COLO668 (cell line): Measurements from ENCODE around the gene SERTAD2.

ENCODE experiments used
- DNase-seq: peaks from one replicate; lab custom pipeline; 2025; ENCODE audit not compliant: unreplicated experiment; lab: John Stamatoyannopoulos, UW

SERTAD2 gene

DNA sequence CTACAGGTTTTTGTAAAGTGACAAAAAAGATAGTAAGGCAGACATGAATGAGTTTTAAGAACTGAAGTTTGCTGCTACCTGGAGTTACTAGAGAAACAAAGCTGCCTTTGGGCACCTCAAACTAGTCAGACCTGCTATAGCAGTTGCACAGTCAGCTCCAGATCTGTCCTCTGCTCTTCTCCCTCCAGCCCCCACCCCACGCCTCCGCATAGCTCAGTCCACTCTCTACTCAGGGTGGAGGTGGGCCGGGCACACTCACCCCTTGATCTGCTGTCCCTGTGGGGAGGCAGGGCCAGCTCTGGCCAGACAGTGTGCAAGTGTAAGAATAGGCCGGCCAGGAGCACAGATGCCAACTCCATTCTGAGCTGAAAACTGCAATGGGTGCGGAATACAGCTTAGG is 4.1 kb downstream of the SERTAD2 start:
- DNase-seq = peak; percentile 28

DNA sequence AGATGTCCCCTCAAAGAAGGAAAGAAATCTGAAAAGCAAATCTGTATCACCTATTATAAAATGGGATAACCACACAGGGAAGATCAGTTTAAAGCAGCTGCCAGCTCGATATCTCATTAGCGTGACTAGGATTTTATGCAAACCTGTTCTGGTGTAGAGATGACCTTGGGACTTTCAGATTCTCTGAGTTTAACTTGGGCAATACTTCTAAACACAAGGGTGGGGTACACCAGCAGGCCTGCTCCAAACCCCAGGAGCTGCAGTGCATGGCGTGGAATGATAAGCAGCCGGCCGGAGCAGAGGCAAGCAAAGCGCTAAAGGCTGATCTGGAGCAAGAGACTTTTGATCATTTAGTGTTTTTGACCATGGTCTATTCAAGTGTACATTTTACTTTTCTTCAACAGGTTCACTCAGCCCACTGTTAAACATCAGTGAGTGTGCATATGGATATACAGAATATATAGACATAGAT is 4.7 kb downstream of the SERTAD2 start:
- DNase-seq = peak; percentile 17

DNA sequence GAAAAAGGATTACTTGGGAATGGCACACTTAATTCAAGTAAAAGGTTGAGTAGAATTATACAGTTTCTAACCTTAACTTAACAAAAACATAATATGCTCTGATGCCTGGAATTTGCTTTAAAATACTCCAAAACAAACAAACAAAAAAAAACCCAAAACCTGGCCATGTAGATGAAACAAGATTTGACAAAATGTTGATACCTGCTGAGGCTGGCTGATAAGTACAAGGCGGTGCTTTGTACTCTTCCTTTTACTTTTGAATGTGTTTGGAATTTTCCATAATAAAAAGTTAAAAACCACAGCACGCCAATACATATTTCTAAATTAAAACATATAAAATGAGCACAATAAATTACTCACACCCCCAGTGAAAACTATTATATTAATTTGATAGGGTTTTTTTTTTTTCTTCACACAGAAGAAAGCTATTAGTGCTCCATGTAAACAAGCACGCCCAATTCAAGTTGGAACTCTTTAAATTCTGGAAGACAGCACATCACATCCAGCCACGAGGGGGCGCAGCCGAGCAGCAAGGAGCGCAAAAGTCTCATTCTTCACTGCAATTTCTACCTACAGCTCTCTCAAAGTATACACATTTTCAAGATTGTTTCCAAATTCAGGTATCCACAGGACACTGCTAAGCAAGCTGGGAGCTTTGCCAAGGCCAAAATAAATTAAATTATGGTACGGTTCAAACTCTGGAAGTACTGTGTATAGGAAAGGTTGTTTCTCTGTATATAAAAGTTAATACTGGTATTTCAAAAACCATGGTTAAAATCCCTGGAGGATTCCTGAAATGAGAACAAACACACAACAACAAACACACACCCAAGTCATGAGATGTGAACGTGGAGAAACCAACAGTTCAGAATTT is 7.5 kb downstream of the SERTAD2 start:
- peak; percentile 77 for DNase-seq

DNA sequence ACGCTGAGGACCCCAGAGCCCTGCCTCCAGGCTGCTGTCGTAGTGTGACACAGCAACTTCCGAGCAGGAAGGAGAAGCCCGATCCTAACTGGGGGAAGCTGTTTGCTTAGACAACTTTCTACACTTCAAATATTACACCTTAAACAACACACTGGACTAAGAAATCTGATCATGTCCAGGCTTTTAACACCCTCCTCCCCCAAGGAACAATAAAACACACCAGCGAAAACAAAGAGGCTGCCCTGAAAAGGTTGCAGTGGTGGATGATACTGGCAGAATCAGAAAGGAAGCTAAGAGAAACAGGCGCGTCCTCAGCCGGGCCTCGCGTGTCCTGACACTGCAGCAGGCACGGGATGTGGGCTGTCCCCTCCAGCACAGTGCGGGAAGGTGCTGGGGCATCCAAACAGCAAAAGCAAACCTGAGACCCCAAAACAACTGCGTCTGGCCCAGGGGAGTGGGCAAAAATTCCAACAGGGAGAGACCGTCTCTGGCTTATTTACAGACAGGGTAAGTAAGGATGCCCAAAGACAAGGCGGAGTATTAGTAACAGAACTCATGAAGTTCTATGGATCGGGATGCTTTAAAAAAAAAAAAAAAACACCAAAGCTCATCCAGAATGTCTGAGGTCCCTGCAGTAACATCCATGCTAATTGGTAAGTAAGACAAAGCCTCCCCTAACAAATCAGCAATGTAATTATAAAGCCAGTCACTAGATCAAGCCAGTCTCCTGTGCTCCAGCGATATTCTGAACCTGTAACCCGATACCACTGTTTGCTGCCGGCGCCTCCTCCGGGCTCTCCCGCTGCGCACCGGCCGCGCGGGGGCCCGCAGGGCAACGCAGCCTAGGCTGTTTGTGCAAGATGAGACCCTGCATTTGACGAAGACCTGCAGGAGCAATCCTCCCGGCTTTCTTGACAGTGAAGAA is 9.0 kb downstream of the SERTAD2 start:
- peak; percentile 78 for DNase-seq

DNA sequence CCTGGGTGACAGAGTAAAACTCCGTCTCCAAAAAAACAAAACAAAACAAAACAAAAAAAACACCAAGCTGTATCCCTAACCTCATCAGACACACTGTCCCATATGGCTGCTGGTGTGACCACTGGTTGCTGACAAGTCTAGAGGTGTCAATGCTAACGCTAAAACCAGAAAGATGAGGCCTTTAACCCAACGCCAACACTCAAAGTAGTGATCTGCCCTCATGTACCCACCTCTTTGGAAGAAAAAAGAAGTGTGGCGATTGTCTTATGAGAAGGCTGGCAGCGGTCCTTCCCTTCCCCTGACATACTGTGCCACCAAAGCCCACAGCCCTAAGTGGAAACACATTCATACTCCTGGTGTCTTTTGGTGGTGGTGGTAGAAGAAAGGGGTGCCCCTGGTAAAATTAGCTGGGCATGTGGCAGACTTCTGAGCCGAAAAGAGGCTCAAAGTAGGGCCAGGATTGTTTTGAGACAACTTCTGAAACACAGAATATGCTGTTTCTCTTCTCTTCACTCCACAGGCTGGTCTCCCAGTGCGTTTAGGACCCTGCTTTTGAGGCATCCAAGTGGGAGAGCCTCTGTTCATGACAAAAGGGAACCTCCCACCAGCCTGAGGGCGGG is 9.8 kb downstream of the SERTAD2 start:
- no peak for DNase-seq

DNA sequence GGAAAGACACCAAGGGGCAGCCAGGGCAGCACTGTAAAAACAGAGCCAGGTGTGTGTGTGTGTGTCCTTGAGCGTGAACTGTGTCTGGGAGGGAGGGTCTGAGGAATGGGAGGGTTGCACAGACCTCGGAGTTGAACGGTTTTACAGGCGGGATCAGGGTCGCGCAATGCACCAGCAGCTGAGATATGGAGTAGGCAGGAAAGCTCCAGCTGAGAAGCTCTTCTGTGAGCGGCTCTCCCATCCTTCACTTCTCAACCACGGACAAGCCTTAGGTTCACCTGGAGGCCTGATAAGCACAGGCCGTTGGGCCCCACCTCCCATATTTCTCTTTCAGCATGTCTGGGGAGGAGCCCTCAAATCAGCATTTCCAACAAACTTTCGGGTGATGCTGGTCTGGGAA is 12.1 kb downstream of the SERTAD2 start:
- no peak for DNase-seq

DNA sequence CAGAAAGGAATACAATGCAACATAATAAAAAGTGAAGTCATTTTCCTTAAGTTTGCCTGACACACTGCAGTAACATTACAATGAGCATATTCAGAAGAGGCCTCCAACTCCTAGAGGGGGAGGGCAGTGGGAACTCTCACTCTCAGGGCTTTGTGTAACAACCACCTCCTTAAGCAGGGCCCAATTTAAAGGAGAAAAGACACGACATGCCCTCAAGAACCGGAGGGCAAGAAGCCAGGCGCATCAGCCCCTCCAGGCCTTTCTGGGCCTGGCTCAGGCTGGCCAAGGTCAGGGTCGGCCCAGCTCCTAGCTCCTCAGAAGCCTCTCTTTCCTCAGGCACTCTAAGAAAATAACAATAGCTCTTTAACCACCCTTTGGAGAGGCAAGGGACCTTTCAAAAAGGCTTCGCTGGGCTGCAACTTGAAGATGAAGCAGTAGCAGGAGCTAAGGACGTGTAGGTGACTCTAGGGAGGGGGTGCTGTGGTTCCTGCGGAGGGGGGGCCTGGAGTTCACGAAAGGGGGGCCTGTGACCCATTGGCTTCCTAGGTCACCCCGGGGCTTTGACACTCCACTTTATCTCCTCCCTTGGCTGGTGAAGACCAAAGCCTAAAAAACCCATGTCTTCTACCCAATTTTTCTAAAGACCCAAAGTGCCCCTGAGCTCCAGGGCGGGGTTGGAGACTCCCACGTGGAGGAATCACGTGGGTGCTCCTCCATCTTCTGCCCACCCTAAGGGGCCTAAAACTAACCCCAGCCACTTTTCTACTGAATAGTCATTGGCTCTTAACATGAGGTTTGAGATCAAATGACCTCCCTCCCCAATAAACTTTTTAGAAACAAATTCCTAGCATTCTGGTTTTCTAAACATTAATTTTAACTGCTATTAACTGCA is 13.3 kb downstream of the SERTAD2 start:
- DNase-seq = no peak

DNA sequence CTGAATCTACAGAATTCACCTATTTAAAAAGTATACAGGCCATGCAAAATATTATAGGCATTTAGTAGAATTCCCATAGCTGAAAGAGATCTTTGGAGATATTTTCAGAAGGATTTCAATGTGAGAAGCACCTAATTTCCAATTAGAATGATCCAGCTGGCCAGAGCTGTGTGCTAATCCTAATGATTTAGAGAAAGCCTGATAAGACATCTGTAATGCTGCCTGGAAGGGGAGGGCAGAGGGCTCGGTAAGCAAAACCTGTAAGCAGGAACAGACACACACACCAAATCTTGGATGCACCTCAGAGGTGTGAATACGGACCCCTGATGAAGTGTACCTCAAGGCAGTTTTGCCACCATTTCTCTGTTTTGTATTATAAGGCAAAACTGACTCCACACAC is 14.0 kb downstream of the SERTAD2 start:
- no peak for DNase-seq

DNA sequence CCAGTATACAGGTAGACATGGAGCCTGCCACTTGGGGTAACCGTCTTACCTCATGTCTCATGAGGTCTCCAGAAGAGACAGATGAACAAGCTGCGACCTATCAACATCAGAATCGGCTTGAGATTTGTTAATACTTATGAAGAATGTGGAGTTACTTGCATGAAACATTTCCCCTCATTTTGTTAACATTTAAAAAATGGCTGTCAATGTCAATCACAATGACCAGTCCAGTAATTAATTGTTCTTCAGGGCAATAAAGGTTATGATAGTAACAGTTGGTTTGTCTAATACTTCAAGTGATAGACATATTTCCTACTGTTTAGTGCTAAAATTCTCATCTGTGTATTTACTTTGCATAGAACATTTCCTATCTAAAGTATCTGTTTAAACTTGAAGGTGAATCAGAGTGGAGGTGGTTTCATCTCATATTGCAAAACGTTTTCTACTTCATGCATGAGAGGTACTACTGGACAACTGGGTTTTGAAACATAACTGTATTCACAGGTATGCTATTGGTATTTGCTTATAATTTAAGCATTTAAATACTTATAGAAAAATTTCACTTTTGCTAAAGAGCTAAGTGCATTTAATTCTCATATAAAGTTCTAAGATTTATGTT is 15.1 kb downstream of the SERTAD2 start:
- DNase-seq = no peak

DNA sequence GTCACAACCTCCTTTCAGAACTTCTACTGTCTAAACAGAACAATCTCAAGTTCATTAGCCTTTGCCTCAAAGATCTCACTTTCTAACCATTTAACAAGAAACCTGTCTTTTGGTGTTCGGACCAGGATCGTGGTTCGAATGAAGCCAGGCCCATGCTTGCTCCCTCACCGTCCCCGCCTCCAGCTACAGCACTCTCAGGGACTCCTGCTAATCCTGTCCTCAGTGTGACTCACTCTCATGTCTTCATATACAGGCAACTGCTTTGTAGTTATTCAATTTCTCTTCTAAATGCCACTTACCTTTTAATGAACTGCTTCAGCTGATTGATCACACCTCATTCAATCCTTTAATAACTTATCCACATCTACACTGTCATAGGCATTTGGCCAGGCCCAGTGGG is 15.8 kb downstream of the SERTAD2 start:
- no peak for DNase-seq

DNA sequence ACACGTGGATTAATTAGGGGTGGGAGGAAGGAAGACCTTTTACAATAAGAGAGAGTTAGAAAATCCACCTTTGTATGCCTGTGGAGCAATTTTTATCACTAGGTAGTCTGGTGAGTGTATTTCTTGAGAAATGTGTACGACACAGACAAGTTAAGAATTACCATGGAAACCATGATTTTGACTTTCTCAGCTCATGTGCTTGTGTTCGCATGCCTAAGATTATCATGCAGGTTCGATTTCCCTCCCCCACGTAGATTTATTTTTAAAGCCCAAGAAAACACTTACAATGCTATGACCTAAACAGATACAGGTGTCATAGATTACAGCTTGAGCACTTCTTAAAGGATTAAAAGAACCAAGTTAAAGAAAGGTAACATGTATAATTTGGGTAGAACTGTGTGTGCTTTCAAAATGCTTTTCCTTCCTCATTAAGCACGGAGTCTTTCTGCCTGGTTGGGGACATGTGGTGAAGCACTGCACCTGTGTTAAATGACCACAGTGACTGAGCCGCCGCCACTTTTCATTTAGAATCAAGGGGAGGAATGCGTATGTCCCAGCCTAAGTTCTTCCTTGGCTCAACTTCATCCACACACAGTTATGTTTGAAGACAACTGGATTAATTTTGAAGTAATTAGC is 16.6 kb downstream of the SERTAD2 start:
- DNase-seq = no peak

DNA sequence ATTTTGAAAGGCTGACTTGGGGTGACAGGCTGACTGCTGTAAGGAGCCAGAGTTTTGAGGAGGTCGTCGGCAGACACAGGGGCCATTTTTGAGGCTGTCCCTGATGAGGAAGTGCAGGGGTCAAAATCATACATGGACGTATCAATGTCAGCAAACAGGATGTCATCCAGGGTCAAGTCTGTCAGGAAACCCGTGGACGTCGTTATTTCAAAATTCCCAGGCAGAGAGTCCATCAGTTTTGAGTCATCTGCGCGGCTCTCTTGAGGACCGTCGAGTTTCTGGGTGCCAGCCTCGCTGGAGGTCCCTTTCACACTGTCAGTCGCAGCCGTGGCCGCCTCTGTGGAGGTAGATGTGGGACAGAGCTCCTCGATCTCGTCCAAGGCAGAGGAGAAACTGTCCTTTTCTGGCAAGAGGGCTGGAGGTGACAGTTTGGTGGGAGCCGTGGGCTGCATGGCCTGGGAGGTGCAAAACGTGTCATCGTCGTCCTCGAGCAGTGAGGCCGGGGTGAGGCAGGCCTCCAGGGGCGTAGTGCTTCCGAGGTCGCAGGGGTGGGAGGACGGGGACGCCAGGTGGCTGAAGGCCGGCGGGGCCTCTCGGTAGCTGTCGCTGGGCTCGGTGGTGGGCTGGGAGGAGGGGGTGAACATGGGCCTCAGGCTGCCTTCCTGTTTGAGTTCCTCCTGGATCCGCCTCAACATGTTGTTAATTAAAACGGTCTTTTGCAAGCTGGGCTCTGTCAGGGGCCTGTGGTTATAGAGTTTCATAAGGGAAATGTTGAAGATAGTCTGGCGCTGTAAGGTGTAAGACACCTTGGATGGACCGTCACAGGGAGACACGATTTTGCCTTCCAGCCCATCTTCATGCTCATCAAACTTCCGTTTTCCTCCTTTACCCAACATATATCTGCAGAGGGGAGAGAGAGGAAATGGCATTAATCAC is 17.5 kb downstream of the SERTAD2 start:
- no peak for DNase-seq

DNA sequence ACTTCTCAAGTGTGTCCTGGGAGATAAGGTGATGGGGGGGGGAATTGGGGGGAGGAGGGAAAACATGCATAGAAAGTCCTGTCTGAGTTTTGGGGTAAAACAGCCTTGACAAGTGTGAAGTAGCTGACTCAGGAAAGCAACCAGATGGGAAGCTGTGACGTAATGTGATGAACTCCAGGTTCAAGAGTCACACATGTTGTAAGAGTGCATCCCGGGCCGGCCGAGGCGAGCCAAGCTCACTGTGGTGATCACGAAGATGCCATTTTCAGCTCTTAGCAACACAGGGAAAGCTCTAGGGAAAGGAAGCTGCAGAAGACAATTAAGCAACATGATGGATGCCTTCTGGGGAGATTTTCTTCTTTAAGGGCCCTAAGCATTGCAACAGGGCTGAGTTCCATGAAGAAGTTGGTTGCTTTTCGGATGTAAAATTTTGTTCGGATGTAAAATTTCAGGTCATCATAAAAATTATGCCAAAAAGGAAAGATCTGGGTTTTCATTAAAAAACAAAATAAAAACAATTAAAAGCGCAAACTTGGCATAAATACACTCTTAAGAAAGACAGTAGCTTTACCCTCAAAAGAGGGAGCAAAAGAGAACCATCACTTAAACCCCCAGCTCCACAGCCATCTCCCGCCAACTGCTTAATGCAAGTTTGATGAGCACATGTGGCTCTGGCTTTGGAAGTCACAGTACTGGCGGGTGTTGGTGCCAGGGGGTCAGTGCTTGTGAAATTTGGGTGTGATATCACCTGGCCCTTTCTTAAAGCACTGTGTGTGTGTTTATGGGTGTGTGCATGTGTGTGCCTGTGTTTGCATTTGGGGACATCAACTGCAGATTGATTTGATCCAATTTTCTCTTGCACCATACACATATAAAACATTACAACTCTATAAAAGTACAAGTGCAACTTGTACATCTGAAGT is 19.1 kb downstream of the SERTAD2 start:
- no peak for DNase-seq

DNA sequence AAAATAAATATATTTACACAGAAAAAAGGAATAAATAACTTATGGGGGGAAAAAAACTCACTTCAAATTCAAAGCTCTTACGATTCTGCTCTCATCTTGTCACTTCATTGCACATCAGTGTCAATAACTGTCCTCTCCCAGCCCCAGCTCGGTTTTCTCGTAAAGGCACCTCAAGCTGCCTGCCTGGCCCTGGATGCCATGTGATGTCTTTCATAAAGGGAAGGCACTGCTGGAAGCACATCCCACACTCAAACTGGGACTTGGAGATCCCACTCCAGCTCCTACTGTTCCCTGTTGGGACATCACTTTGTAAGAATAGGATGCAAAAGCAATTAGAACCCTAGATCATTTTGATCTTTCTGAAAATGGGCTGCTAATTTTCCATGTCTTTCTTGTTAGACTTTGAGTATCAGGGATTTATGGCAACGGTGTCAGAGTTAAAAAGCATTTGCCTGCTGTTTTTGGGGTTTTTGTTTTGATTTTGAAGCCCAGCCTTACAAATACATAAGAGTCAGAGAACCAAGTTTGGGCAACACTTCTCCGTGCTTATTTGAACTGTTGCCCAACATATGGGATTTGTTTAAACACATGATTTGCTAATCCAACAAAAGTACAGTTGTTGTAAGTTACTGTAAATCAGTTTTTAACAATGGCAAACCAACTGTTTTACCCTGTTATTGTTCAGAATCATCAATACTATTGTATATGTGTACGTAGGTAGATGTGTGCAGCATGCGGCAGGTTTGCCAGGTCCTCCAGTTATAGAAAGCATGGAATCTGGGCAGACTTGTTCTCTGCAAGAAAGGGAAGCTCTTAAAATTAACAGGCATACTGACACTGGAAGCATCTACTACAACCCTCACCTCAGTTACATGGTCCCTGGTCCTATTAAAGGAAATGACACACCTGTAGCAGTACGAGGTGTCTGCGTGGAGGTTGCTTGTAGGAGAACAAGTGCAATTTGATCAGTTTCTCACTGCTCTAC is 20.6 kb downstream of the SERTAD2 start:
- DNase-seq = no peak

DNA sequence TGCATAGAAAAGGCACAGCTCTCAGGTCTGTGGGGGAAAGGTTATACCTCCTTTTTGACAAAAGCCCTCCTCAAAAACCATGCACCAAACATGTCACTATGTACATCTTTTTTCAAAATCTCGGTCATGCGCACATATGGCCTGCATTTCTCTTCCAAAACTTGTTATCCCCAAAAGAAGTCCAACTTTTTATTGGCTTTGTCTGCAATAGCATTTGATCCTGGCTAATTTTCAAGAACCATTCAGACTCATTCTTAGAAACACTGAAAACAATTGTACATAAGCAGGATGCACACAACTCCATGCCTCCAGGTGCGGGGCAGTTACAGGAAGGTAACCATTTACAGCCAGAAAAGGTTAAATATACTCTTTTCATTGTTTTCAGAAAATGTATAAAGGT is 21.9 kb downstream of the SERTAD2 start:
- DNase-seq = no peak

DNA sequence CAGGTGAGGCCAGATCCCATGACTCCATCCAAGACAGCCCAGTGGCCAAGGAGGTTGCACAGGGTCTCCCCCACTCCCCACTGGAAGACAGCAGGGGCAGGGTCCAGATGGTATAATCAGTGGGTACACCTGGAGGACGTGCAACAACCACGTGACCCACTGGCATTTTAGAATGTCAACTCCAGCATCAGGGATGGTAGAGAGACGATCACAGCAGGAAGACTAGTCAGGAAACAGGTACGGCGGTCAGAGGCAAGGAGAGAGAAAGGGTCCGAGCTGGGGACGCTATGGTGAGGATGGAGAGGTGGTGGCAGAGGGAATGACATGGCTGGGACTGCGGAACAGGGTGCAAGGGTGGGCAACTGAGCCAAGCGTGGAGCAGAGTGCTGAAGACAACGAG is 23.0 kb downstream of the SERTAD2 start:
- no peak for DNase-seq
